HFF-Myc (cell line): ENCODE data around the gene TENT5C.

Experiments
- DNase-seq: peaks from one replicate; pipeline ENCODE4 v3.0.0-alpha.2; 2011; ENCODE audit warnings: low read depth; ENCODE audit errors: extremely low read depth
- H3K4me3 ChIP-seq: replicated peaks from 2 replicates; pipeline ENCODE4 v1.5.1; 2011; ENCODE audit warnings: low read depth, mild to moderate bottlenecking, control low read depth, low read length
- CTCF ChIP-seq: IDR thresholded peaks from 2 replicates; pipeline ENCODE4 v1.5.1; 2012; ENCODE audit warnings: mild to moderate bottlenecking, low read depth, low read length, control low read depth; ENCODE audit errors: missing control alignments

The TENT5C gene

DNA sequence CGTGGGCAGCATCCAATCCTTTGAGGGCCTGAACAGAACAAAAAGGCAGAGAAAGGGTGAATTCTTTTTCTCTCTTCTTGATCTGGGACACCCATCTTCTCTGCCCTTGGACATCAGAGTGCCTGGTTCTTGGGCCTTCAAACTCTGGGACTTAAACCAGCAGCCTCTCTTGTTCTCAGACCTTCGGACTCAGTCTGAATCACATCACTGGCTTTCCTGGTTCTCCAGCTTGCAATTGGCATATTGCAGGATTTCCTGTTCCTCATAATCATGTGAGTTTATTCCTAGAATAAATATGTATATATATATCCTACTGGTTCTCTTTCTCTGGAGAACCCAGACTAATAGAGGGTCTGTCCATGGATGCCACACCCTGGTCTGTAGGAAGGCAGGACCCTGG lies 16.3 kb upstream of the TENT5C start:
- DNase-seq = no peak

DNA sequence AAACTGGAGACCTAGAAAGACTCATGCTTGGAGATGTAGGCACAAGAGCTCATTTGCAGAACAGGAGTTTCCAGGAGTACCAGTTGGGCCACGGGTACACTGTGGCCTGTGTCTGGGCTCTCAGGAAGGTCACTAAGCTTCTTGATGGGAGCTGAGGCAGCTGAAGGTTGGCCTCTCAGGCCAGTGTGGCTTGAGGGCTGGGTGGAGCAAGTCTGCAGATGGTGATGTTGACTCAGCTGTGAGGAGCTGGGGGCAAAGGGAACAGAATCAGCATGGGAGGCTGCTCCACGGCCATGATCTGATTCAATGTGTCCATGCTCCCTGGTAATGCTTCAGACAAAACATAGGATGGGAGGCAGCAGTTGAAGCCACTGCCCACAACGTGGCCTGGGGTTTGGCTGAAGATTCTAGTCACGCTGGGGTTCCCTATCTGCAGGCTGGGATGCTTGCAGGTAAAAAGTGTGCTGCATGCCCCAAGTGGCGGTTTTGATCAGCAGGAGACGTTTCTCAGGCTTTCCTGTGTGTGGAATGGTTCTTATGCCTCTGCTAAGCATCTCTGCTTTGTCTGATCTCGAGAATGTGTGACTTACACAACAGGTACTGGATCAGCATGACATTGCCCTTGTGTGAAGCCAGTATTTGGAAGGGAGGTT lies 15.4 kb upstream of the TENT5C start:
- no peak for TF ChIP-seq CTCF
- H3K4me3 ChIP-seq = no peak overlapping the region
- no peak for DNase-seq

More for the DNA sequence above, 16.3 kb upstream of the TENT5C start:
- no peak for TF ChIP-seq CTCF
- no peak overlapping the region for H3K4me3 ChIP-seq

DNA sequence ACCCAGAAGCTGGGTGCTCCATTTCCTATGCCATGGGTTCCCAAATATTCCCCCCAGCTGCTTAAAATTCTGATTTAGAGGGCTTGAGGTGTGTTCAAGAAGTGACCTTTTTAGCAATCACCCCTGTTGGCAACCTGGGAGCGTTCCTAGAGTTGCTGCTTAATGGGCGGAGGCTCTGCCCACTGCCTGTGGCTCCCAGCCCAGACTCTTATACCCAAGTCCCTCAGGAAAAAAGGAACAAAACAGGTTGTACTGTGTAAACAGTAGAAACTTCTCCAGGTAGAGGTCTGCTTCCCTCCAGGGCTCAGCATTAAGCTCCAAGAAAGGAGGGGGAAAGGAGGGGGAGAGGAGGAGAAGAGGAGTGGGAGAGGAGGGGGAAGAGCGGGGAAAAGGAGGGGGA lies 14.6 kb upstream of the TENT5C start:
- no peak for DNase-seq
- no peak overlapping the region for H3K4me3 ChIP-seq
- no peak for TF ChIP-seq CTCF

- DNase-seq = no peak
- H3K4me3 ChIP-seq = no peak overlapping the region
- no peak for TF ChIP-seq CTCF
Observed at GRCh38 chr1:117592155-117592554, 13.7 kb upstream of the TENT5C start.

- no peak for DNase-seq
- TF ChIP-seq CTCF = no peak
- H3K4me3 ChIP-seq = no peak overlapping the region
Observed at GRCh38 chr1:117594261-117594990, 11.4 kb upstream of the TENT5C start.

DNA sequence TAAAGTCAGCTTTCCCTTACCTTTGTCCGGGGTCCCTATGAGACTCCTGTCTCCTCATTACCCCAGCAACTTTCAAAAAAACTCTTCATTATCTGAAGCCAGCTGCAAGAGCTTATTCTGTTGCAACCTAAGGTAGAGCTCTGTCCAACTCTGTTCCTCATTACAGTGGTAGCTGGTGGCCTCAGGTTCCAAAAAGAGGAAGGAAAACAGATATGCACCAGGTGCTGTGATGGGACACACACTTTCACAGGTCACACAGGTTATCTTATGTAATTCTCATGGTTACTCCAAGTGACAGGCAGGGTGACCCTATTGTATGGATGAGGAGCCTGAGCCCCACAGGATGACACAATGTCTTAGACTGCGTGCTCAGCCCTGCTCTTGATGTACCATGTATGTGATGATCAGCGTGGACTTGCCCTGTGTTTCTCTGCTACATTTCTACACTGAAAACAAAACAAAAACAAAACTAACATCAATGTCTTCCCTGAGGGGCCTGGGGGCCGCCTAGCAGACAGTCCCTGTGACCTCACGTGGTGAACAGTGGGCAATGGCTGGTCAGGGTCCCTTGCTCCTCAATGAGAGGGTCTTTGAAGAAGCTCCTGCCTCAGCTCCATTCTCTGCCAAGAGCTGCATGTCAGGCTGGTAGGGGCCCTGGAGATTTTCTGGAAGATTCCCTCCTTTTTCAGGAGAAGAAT lies 9.7 kb upstream of the TENT5C start:
- no peak for TF ChIP-seq CTCF
- no peak overlapping the region for H3K4me3 ChIP-seq
- no peak for DNase-seq
